ENCODE data around the gene GRIK1. TPM values are rescaled to one million over a fixed set of nuclear protein-coding genes. Genes with fewer than 3 reads are reported as not detected.

The GRIK1 gene
- total RNA-seq, 2 donors from 2014 or later: not detected

- Histone ChIP-seq H3K9me3 (ENCODE audit: control insufficient read depth, low read length) (peaks cover 21% of the 10 kb centered on the region), H3K27ac (ENCODE audit: low read depth, low read length) (no peak overlapping the region), H3K36me3 (ENCODE audit: control insufficient read depth, insufficient read depth, low read length) (no peaks in the 10 kb centered on the region), H3K27me3 (ENCODE audit: control insufficient read depth, insufficient read depth, low read length, poor library complexity, severe bottlenecking) (no peaks in the 10 kb centered on the region), H3K4me3 (ENCODE audit: low read length) (no peak overlapping the region), H3K9ac (ENCODE audit: extremely low read depth, low read length, poor library complexity, severe bottlenecking) (no peak overlapping the region), H3K4me1 (ENCODE audit: control insufficient read depth, insufficient read depth, low read length) (no peaks in the 10 kb centered on the region)
- H3K36me3 Mint-ChIP-seq (ENCODE audit: low read depth): peaks cover 2% of the 10 kb centered on the region
- no peak overlapping the region for H3K27ac Mint-ChIP-seq
- TF ChIP-seq CTCF (conservative IDR thresholded peaks at IDR 0.05): no peak
- WGBS, 2 experiments (ENCODE audit: insufficient coverage in 1 of 2, insufficient read length in 1 of 2): 74 to 85% methylated on average over 5 to 6 of the region's 6 CpGs
- peaks cover 4% of the 10 kb centered on the region for H3K4me1 Mint-ChIP-seq
- no peak for DNase-seq
- no peaks in the 10 kb centered on the region for H3K27me3 Mint-ChIP-seq (ENCODE audit: insufficient read depth)
- peaks cover 3% of the 10 kb centered on the region for H3K9me3 Mint-ChIP-seq
- H3K4me3 Mint-ChIP-seq: no peak overlapping the region
These were observed 284.2 kb downstream of the GRIK1 start for GRCh38 chr21:29655577-29655976.

- no peaks in the 10 kb centered on the region for H3K27me3 Mint-ChIP-seq (ENCODE audit: insufficient read depth)
- H3K4me3 ChIP-seq (ENCODE audit: low read length): no peak overlapping the region
- no peak overlapping the region for H3K4me3 Mint-ChIP-seq
- DNase-seq: no peak
- TF ChIP-seq CTCF (conservative IDR thresholded peaks at IDR 0.05): no peak
- no peaks in the 10 kb centered on the region for H3K4me1 ChIP-seq (ENCODE audit: control insufficient read depth, insufficient read depth, low read length)
- 91 to 100% methylated on average over 1 to 3 of the region's 3 CpGs for whole genome bisulfite sequencing, 2 experiments (ENCODE audit: insufficient coverage in 1 of 2, insufficient read length in 1 of 2)
- H3K27ac ChIP-seq (ENCODE audit: low read depth, low read length): no peak overlapping the region
- peaks cover 5% of the 10 kb centered on the region for H3K4me1 Mint-ChIP-seq
- H3K9me3 ChIP-seq (ENCODE audit: control insufficient read depth, low read length): peaks cover 14% of the 10 kb centered on the region
- no peak overlapping the region for H3K27ac Mint-ChIP-seq
- H3K9ac ChIP-seq (ENCODE audit: extremely low read depth, low read length, poor library complexity, severe bottlenecking): no peak overlapping the region
- H3K36me3 ChIP-seq (ENCODE audit: control insufficient read depth, insufficient read depth, low read length): no peaks in the 10 kb centered on the region
- H3K36me3 Mint-ChIP-seq (ENCODE audit: low read depth): no peaks in the 10 kb centered on the region
- H3K9me3 Mint-ChIP-seq: no peaks in the 10 kb centered on the region
- no peaks in the 10 kb centered on the region for H3K27me3 ChIP-seq (ENCODE audit: control insufficient read depth, insufficient read depth, low read length, poor library complexity, severe bottlenecking)
These were observed 284.9 kb downstream of the GRIK1 start for GRCh38 chr21:29654855-29655254.

GRCh38 chr21:29654203-29654602, 285.6 kb downstream of the GRIK1 start:
- no peak for TF ChIP-seq CTCF (conservative IDR thresholded peaks at IDR 0.05)
- Histone ChIP-seq H3K9me3 (ENCODE audit: control insufficient read depth, low read length) (peaks cover 8% of the 10 kb centered on the region), H3K27ac (ENCODE audit: low read depth, low read length) (no peak overlapping the region), H3K27me3 (ENCODE audit: control insufficient read depth, insufficient read depth, low read length, poor library complexity, severe bottlenecking) (no peaks in the 10 kb centered on the region), H3K4me1 (ENCODE audit: control insufficient read depth, insufficient read depth, low read length) (no peaks in the 10 kb centered on the region), H3K9ac (ENCODE audit: extremely low read depth, low read length, poor library complexity, severe bottlenecking) (no peak overlapping the region), H3K4me3 (ENCODE audit: low read length) (no peak overlapping the region), H3K36me3 (ENCODE audit: control insufficient read depth, insufficient read depth, low read length) (no peaks in the 10 kb centered on the region)
- no peak overlapping the region for H3K27ac Mint-ChIP-seq
- no peaks in the 10 kb centered on the region for H3K36me3 Mint-ChIP-seq (ENCODE audit: low read depth)
- H3K9me3 Mint-ChIP-seq: no peaks in the 10 kb centered on the region
- no peak overlapping the region for H3K4me3 Mint-ChIP-seq
- peaks cover 5% of the 10 kb centered on the region for H3K4me1 Mint-ChIP-seq
- DNase-seq: no peak
- no peaks in the 10 kb centered on the region for H3K27me3 Mint-ChIP-seq (ENCODE audit: insufficient read depth)
